Esophagus (tissue), 2 donors: Measurements from ENCODE around the gene NOS2. TPM values are rescaled to one million over a fixed set of nuclear protein-coding genes. Genes with fewer than 3 reads are reported as not detected.
"Not testable (repeated sequence)": the region's sequence is repeated elsewhere in the genome, so short reads cannot be mapped to it uniquely, and the experiment has no call there.

Experiments used
- H3K27ac ChIP-seq, 2 donors: one replicate each; pipeline ENCODE4 v1.5.1; 2013; ENCODE audit warnings: low read depth in 2 of 2, mild to moderate bottlenecking in 2 of 2, inconsistent platforms in 1 of 2, low read length in 1 of 2, moderate library complexity in 1 of 2
- H3K27me3 ChIP-seq, 2 donors: one replicate each; pipeline ENCODE4 v1.6.1; 2013; ENCODE audit warnings: low read length in 2 of 2, control low read depth in 1 of 2, mild to moderate bottlenecking in 1 of 2; ENCODE audit not compliant: insufficient read depth in 2 of 2, control insufficient read depth in 1 of 2
- H3K36me3 ChIP-seq, 2 donors: one replicate each; pipeline ENCODE4 v1.6.1; 2013; ENCODE audit warnings: low read length in 1 of 2; ENCODE audit not compliant: control insufficient read depth in 2 of 2, insufficient read depth in 2 of 2
- H3K4me1 ChIP-seq, 2 donors: one replicate each; pipeline ENCODE4 v1.6.1; 2013; ENCODE audit warnings: low read length in 1 of 2; ENCODE audit not compliant: control insufficient read depth in 2 of 2, insufficient read depth in 2 of 2
- H3K4me3 ChIP-seq, 2 donors: one replicate each; pipeline ENCODE4 v1.5.1; 2013; ENCODE audit warnings: low read length in 2 of 2, mild to moderate bottlenecking in 2 of 2, low read depth in 1 of 2, moderate library complexity in 1 of 2
- H3K9me3 ChIP-seq, 2 donors: one replicate each; pipeline ENCODE4 v1.6.1; 2013; ENCODE audit warnings: mild to moderate bottlenecking in 2 of 2, low read depth in 1 of 2, low read length in 1 of 2, moderate library complexity in 1 of 2; ENCODE audit not compliant: control insufficient read depth in 2 of 2, insufficient read depth in 1 of 2
- WGBS, 2 donors: extraction: QIAGEN DNeasy Blood & Tissue Kit; methylation state at CpG; one replicate each; pipeline ENCODE4 v1.1.7; 2013; 5-methylcytosine and 5-hydroxymethylcytosine counted together
- polyA plus RNA-seq, 2 donors: library from polyadenylated mRNA; stranded (reverse); fragments of 200-250 nt; gene quantifications; one replicate each; pipeline ENCODE4 v1.2.3, GENCODE V29; 2013
- donor health status: healthy with polysubstance abuse.
- donor health status: Bipolar disorder and iron deficiency.

The NOS2 gene
- polyA plus RNA-seq, 2 donors = 0.04 to 0.26 TPM

DNA sequence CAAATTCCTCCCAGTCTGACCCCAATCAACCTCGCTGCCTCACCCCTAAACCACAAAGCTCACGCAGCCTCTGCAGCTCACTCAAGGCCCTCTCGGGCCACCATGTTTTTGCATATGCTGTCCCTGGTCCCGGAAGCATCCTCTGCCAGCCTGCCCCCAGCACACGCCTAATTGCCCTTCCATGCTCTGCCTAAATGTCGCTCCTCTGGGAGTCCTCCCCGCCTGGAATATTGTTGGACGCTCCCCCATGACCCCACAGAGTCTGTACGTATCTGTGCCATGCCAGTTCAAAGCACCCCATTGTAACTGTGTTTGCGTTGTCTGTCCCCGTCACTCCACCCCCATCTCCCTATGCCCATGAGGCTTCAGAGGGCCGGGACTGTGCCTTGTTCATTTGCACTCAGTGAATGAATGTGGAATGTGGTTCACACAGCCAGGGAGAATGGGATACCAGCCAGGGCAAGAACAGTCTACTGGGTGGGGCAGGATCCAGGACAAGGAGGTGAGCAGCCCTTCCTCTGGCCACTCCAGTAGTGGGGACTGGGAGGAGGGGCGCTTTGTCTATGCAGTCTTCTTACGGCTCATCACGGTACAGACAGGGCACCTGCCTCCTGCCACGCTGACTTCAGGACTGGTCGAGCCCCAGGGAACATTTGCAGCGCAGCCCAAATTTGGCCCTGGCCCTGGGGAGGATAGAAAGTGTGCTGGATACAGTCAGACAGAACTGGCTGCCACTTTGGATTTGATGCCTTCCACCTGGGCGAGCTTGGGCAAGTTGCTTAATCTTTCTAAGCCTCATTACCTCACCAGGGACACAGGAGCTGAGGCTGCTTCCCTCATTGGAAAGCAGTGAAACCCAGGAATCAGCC, 48.5 kb downstream of the NOS2 start:
- H3K27me3 ChIP-seq = no peaks in the 10 kb centered on the region
- H3K4me3 ChIP-seq = no peak overlapping the region
- 50 to 65% methylated on average over 19 of the region's 19 CpGs for WGBS, 2 donors
- H3K36me3 ChIP-seq = no peaks in the 10 kb centered on the region
- no peaks in the 10 kb centered on the region for H3K4me1 ChIP-seq
- H3K27ac ChIP-seq = peak overlapping the region in 1 of 2 donors; percentile 7
- no peaks in the 10 kb centered on the region for H3K9me3 ChIP-seq

DNA sequence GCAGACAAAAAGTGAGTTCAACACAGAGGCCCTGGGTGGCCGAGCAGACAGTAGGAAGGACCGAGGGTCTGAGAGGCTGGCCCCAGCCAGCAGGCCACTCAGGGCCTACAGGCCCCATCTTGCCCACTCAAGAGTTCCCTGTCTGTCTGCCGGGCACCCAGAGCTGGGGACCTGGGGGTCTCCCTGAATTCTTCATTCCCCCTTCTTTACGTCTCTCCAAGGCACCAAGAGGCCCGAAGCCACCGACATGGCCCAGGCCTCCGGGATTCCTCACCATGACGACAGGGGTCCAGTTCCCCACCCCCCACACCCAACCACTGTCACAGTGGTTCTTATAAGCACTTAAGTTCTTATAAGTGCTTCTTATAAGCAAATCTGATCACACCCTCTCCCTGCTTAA, 49.2 kb downstream of the NOS2 start:
- WGBS, 2 donors = 78 to 79% methylated on average over 8 of the region's 8 CpGs

DNA sequence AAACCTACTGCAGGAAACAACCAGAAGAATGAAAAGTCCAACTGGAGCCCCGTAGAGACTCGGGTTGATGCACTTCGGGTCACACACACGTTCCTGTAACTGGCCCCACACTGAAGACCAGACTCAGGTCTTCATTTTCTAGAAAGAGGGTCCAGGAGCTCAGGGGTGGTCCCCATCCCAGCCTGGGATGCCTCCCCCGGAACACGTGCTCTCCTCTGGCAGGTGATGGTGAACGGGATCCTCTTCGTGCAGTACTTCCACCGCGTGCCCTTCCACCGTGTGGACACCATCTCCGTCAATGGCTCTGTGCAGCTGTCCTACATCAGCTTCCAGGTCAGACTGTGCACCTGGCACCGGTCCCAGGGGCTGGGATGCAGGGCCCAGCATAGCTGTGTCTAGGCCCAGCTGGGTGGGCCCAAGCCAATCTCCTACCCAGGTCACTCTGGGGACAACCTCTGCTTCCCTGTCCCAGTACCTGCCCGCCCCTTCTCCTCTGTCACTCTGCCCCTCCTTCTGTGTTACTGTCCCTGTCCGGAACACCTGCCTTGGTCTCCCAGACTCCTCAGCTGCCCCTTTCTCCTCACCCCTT, 50.7 kb downstream of the NOS2 start:
- not testable (repeated sequence) for H3K9me3 ChIP-seq, H3K4me3 ChIP-seq, H3K27ac ChIP-seq, H3K27me3 ChIP-seq, H3K36me3 ChIP-seq, H3K4me1 ChIP-seq
- whole genome bisulfite sequencing, 2 donors = 94% methylated on average over 9 to 15 of the region's 15 CpGs

More for the DNA sequence above, 49.2 kb downstream of the NOS2 start:
- H3K9me3 ChIP-seq = no peaks in the 10 kb centered on the region
- no peaks in the 10 kb centered on the region for H3K36me3 ChIP-seq
- no peaks in the 10 kb centered on the region for H3K27me3 ChIP-seq
- H3K4me1 ChIP-seq = no peaks in the 10 kb centered on the region
- no peak overlapping the region for H3K27ac ChIP-seq
- no peak overlapping the region for H3K4me3 ChIP-seq

DNA sequence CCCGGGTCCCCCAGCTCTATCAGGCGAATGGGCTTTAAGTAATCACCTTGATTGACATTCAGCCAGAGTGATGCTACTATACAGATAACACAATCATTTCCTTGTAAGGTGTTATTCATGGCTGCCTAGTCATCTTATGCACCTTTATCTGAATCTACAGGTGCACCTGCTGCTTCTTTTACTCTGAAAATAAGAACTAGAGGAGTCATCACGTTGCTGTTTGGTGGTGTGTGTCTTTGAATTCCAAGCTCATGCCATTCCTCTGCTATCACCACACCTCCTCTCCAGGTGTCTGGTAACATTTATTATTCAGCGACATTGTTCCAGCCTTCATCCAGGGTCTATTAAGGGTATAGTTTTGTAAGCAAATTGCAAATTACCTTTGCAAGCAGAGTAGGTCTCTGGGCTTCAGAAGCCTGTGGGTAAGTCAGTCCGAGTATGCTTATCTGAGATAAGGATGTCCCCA, 51.9 kb downstream of the NOS2 start:
- Histone ChIP-seq H3K4me1 (no peaks in the 10 kb centered on the region), H3K9me3 (no peaks in the 10 kb centered on the region), H3K4me3 (no peak overlapping the region), H3K36me3 (no peaks in the 10 kb centered on the region), H3K27ac (no peak overlapping the region), H3K27me3 (no peaks in the 10 kb centered on the region)
- 53 to 69% methylated on average over 5 of the region's 5 CpGs for WGBS, 2 donors

DNA sequence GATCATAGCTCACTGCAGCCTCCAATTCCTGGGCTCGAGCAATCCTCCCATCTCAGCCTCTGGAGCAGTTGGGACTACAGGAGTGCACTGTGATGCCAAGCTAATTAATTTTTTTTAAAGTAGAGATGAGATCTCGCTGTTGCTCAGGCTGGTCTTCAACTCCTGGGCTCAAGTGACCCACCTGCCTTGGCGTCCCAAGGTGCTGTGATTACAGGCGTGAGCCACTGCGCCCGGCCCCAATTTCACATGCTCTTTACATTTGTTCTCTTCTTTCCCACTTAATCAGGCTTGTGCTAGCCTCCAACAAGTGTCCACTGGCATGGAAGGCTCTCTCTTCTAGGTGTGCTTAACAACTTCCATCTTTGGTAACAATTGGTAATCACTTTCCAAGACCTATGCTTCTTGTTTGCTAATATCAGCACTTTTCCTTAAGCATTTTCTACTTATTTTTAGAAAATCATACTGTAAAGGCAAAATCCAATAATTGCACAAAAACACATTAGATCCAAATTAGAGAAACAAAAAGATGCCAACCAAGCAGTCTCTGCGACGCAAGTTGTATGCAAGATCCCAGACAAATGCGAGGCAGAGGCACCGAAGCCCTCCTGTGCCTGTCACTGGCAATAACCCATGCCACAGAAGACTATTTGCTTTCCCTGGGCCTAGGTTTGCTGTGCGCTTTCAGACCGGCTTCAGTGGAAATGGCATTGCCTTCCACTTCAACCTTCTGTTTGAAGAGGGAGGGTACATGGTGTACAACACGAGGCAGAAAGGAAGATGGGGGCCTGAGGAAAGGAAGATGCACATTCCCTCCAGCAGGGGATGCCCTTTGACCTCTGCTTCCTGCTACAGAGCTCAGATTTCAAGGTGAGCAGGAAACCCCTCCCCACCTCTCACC, 52.6 kb downstream of the NOS2 start:
- WGBS, 2 donors = 86 to 89% methylated on average over 13 of the region's 13 CpGs
- Histone ChIP-seq H3K36me3 (no peaks in the 10 kb centered on the region), H3K9me3 (no peaks in the 10 kb centered on the region), H3K4me3 (no peak overlapping the region), H3K27ac (no peak overlapping the region), H3K4me1 (no peaks in the 10 kb centered on the region), H3K27me3 (no peaks in the 10 kb centered on the region)

DNA sequence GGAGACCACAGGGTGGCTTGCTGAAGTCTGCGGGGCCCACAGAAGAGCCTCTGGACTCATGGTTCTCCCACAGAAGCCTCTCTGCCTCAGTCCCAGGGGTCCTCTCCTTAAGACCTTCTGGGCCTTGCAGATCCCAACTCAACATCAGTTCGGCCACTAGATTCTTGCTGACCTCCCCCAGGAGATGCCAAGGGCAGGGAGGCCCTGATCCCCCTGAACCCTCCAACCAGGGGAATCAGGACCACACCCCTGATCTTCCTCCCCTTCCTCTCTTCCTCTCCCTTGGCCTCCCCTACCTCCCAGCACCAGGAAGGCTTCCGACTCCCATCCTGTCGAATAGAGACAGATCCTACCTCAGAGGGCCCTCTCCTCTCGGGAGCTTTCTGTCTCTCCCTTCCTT, 53.4 kb downstream of the NOS2 start:
- no peaks in the 10 kb centered on the region for H3K27me3 ChIP-seq
- no peaks in the 10 kb centered on the region for H3K9me3 ChIP-seq
- H3K4me1 ChIP-seq = no peaks in the 10 kb centered on the region
- H3K36me3 ChIP-seq = no peaks in the 10 kb centered on the region
- H3K27ac ChIP-seq = no peak overlapping the region
- 90 to 94% methylated on average over 4 to 5 of the region's 5 CpGs for WGBS, 2 donors
- no peak overlapping the region for H3K4me3 ChIP-seq

DNA sequence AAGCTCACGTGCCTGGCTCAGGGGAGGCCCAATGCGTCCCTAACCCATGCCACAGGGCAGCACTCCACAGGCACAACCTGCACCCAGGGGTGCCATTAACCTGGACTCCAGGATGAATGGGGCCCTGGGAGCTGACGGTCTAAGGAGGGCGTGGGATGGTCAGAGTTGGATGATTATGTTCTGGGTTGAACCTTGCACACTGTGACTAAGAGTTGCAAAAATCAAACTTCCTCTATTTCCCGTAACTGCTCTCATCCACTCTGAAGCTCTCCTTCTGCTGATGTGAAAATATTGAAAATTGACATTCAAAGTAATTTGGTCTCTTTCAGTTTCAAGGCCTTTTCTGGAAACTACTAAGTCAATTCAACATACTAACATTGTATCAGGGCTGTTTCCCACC, 54.0 kb downstream of the NOS2 start:
- H3K27ac ChIP-seq = not testable (repeated sequence)
- WGBS, 2 donors = 100% methylated on average over 1 of the region's 5 CpGs

DNA sequence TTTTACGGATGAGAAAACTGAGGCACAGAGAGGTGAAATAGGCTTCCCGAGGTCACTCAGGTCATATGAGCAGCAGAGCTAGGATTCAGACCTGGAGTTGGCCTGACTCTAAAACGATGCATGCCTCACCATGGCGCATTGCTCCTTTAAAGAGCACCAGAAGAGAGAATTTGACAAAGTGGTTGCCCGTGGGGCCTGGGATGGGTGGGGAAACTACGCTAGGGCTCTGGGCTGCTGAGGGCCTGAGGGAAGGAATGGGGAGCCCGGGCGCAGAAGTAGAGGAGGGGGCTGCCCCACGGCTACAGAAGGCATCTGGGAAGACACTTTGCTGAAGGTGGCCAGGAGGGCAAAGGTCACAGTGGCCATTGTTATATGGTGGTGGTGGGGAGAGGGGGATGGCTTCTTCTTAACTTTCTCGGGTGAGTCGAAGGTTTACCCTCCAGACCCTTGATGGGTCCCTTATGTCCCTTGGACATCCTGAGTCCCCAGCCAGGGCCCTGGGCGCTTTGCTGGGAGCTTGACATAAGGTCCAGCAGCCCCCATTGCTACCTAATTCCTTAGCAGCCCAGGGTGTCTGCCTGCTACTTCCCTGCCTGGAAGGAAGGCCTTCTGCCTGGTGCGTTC, 55.0 kb downstream of the NOS2 start:
- WGBS, 2 donors = 83 to 85% methylated on average over 12 to 13 of the region's 13 CpGs
- H3K9me3 ChIP-seq, H3K27ac ChIP-seq, H3K4me1 ChIP-seq, H3K36me3 ChIP-seq, H3K27me3 ChIP-seq, H3K4me3 ChIP-seq: not testable (repeated sequence)

More for the DNA sequence above, 54.0 kb downstream of the NOS2 start:
- H3K27me3 ChIP-seq, H3K9me3 ChIP-seq, H3K4me3 ChIP-seq, H3K4me1 ChIP-seq, H3K36me3 ChIP-seq: not testable (repeated sequence)

DNA sequence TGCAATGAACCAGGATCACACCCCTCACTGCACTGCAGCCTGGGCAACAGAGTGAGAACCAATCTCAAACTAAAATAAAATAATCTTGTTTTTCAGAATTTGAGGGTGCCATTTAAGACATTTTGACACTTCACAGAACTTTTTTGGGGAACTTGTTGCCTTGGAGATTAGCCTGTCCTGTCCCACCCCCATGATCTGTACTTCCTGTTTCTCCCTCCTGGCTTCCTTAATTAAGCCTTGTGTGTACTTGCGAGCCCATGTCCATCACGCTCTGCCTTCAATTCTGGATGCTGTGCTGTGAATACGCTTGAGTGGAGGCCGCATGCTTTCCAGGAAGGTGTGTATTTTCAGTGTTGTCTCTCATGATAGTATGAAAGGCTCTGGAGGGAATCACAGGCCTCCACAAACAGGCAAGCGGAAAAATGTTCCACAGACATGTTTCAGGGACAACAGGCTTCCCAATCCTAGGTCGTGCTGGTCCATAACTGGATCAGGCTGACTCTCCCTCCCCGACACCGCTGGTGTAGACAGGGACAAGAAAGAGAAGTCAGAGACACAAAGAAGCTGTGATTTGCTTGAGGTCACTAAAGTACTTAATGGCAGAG, 56.9 kb downstream of the NOS2 start:
- Histone ChIP-seq H3K27ac (no peak overlapping the region), H3K4me1 (peaks cover 3% of the 10 kb centered on the region in 2 donors), H3K4me3 (no peak overlapping the region), H3K36me3 (no peaks in the 10 kb centered on the region), H3K9me3 (no peaks in the 10 kb centered on the region), H3K27me3 (no peaks in the 10 kb centered on the region)
- 83 to 84% methylated on average over 8 of the region's 8 CpGs for whole genome bisulfite sequencing, 2 donors
